Measurements from ENCODE around the gene PLEKHA7. TPM values are rescaled to one million over a fixed set of nuclear protein-coding genes. Genes with fewer than 3 reads are reported as not detected.

PLEKHA7 gene
- total RNA-seq, 6 donors from 2014 or later: 27.5 to 87.0 (median 48.6) TPM

DNA sequence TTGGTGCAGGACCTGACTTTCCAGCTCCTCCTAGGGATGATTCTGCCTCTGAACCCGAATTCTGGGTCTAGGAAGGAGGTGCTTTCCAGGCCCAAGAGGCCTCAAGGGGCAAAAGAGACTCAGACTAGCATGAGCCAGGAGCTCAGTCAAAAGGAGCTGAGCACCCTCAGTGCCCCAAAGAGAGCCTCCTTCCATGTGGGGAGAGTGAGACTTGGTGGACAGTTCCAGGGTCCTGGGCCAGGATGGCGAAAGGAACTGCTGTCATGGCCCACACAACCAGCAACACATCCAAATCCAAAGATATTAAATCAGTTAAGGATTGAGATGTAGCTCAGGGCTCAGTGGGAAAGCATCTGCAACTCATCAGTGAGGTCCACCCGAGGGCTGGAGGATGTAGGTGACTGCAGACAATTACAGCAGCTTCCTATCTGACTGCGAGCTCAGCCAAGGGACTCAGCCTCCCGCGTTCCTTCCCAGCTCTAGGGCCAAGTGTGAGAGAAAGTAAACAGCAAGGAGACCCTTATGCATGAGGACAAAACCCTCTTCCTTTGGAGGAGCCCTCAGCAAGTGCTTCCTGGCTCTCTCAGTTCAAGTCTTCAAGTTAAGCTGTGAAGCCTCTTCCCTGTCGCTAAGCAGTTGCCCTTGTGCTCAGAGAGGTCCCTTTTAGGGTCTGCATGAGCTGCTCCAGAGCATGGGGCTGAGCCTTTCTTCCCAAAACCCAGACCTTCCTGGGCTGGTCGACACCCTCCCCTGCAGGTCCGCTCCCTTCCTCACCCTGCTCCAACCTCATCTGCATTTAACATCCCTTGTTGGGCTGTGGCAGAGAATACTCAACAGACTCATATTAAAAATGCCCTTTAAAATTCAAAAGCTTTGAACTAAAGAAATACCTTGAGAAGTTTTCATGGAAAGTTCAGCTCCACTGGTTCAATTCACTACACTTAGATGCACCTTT lies 240.0 kb downstream of the PLEKHA7 start:
- Histone ChIP-seq H3K27ac (no peak overlapping the region), H3K4me3 (no peak overlapping the region), H3K36me3 (peaks cover 0 to 3% (median 0%) of the 10 kb centered on the region in 4 donors), H3K4me1 (no peaks in the 10 kb centered on the region), H3K9me3 (no peaks in the 10 kb centered on the region), H3K27me3 (no peaks in the 10 kb centered on the region)
- 54 to 60% methylated on average over 8 to 9 of the region's 9 CpGs for WGBS, 2 donors
- no peak for DNase-seq
- ATAC-seq (ENCODE audit: low FRiP score in 2 of 2): no peak
- TF ChIP-seq POLR2AphosphoS5 (IDR thresholded peaks at IDR 0.05) (no peak), EP300 (IDR thresholded peaks at IDR 0.05) (no peak), POLR2A (IDR thresholded peaks at IDR 0.05) (no peak)
- TF ChIP-seq, protein P1, sequence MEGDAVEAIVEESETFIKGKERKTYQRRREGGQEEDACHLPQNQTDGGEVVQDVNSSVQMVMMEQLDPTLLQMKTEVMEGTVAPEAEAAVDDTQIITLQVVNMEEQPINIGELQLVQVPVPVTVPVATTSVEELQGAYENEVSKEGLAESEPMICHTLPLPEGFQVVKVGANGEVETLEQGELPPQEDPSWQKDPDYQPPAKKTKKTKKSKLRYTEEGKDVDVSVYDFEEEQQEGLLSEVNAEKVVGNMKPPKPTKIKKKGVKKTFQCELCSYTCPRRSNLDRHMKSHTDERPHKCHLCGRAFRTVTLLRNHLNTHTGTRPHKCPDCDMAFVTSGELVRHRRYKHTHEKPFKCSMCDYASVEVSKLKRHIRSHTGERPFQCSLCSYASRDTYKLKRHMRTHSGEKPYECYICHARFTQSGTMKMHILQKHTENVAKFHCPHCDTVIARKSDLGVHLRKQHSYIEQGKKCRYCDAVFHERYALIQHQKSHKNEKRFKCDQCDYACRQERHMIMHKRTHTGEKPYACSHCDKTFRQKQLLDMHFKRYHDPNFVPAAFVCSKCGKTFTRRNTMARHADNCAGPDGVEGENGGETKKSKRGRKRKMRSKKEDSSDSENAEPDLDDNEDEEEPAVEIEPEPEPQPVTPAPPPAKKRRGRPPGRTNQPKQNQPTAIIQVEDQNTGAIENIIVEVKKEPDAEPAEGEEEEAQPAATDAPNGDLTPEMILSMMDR (IDR thresholded peaks at IDR 0.05): no peak

DNA sequence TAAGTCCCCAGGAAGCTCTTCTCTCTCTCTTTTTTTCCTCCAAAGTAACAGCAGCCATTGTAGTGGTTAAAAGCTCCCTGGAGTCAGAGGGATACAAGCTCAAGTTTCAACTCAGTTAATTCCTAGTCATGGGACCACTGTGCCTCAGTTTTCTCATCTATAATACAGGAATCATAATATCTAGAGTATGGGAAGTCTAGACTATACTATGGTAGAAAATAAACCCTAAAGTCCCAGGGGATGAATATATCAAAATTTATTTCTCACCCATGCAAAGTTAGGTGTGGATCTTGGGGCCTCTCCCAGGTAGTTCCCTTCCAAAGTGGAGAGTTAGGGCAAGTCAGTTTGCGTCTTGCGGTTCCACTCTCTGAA lies 242.1 kb downstream of the PLEKHA7 start:
- 88 to 94% methylated on average over 2 of the region's 2 CpGs for WGBS, 2 donors
- no peak for DNase-seq
- no peak overlapping the region for H3K4me3 ChIP-seq
- ATAC-seq (ENCODE audit: low FRiP score in 2 of 2): no peak
- no peaks in the 10 kb centered on the region for H3K4me1 ChIP-seq
- H3K9me3 ChIP-seq: no peaks in the 10 kb centered on the region
- H3K36me3 ChIP-seq: no peaks in the 10 kb centered on the region
- H3K27ac ChIP-seq: no peak overlapping the region
- no peak for TF ChIP-seq POLR2A (IDR thresholded peaks at IDR 0.05)
- TF ChIP-seq, protein P1 (IDR thresholded peaks at IDR 0.05): no peak
- TF ChIP-seq POLR2AphosphoS5 (IDR thresholded peaks at IDR 0.05): no peak
- TF ChIP-seq EP300 (IDR thresholded peaks at IDR 0.05): no peak
- no peaks in the 10 kb centered on the region for H3K27me3 ChIP-seq

DNA sequence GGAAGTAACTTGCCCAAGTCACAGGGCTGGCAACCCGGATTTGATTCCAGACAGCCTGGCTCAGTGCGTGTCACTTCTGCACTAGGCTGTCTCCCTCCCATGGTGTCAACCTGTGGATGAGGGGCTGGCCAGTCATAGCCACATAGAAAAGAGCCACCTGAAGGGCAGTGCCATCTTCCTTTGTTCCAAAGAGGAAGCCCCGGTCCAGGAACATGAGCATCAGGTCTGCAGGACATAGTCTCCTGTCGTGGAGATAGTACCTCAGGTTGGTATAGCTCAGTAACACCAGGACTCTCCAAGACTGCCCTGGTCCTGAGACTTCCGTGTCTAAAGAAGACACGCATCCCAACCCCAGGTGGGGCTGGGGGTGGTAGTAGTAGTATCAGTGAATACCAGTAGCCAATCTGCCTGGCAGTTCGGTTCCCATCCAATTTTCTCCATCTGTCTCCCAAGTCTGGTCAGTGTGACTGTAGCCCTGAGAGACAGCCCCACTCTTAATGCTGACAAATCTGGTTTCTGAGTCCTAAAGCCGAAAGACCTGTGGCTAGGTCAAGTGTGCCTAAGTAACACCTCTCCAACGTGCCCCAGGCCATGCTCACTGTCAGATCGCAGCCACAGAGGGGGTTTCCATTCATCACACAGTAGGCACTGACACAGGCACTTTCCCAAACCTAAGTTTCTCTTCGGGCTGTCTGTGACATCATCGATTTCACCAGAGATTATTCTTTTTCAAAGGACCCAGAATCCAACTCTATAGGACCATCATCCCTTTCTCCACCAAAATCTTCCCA lies 242.7 kb downstream of the PLEKHA7 start:
- Histone ChIP-seq H3K4me3 (no peak overlapping the region), H3K9me3 (no peaks in the 10 kb centered on the region), H3K4me1 (no peaks in the 10 kb centered on the region), H3K36me3 (no peaks in the 10 kb centered on the region), H3K27me3 (no peaks in the 10 kb centered on the region), H3K27ac (no peak overlapping the region)
- TF ChIP-seq, protein P1 (IDR thresholded peaks at IDR 0.05): no peak
- TF ChIP-seq EP300 (IDR thresholded peaks at IDR 0.05) (no peak), POLR2AphosphoS5 (IDR thresholded peaks at IDR 0.05) (no peak), POLR2A (IDR thresholded peaks at IDR 0.05) (no peak)
- ATAC-seq (ENCODE audit: low FRiP score in 2 of 2) (no peak), DNase-seq (no peak)
- 84 to 90% methylated on average over 11 to 12 of the region's 12 CpGs for WGBS, 2 donors

DNA sequence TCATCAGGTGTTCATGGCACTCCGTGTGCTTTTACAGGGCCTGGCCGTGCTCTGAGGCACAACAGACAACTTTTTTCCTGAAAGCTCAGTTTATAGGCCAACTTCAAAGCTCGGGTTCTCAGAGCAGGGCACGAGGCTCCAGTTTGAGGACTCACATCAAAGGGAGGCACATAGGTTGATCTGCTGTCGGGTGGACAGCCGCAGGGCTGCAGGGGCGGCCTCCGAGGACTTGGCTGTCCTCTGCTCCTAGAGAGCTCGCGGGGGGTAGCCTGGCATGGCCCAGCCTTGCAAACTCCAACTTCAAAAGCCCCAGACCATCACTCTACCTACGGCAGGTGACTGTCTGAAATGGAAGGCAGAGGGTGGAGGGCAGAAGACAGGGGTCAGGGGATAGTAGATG lies 244.2 kb downstream of the PLEKHA7 start:
- WGBS, 2 donors: 86 to 87% methylated on average over 11 of the region's 11 CpGs
- Histone ChIP-seq H3K27me3 (no peaks in the 10 kb centered on the region), H3K4me1 (no peaks in the 10 kb centered on the region), H3K36me3 (no peaks in the 10 kb centered on the region), H3K9me3 (no peaks in the 10 kb centered on the region), H3K4me3 (no peak overlapping the region), H3K27ac (no peak overlapping the region)
- TF ChIP-seq POLR2AphosphoS5 (IDR thresholded peaks at IDR 0.05) (no peak), POLR2A (IDR thresholded peaks at IDR 0.05) (no peak), EP300 (IDR thresholded peaks at IDR 0.05) (no peak)
- TF ChIP-seq, protein P1 (IDR thresholded peaks at IDR 0.05): no peak
- DNase-seq (no peak), ATAC-seq (ENCODE audit: low FRiP score in 2 of 2) (no peak)

Data from upper lobe of left lung (tissue), 6 donors.